Mucosa of rectum (tissue), 2 donors: ENCODE measurements around the gene MFN2.
"Not testable (repeated sequence)": the region's sequence is repeated elsewhere in the genome, so short reads cannot be mapped to it uniquely, and the experiment has no call there.

Experiments used
- H3K27ac ChIP-seq, 2 donors: one replicate each; pipeline ENCODE4 v1.7.0; 2013; ENCODE audit warnings: inconsistent platforms in 2 of 2, low read depth in 2 of 2, low read length in 2 of 2
- H3K27me3 ChIP-seq, 2 donors: one replicate each; pipeline ENCODE4 v1.7.0; 2013; ENCODE audit warnings: low read length in 2 of 2; ENCODE audit not compliant: control insufficient read depth in 2 of 2, insufficient read depth in 2 of 2
- H3K36me3 ChIP-seq, 2 donors: one replicate each; pipeline ENCODE4 v1.7.0; 2013; ENCODE audit warnings: low read length in 2 of 2; ENCODE audit not compliant: control insufficient read depth in 2 of 2, insufficient read depth in 2 of 2
- H3K4me1 ChIP-seq, 2 donors: one replicate each; pipeline ENCODE4 v1.7.0; 2013; ENCODE audit warnings: low read length in 2 of 2, mild to moderate bottlenecking in 1 of 2; ENCODE audit not compliant: control insufficient read depth in 2 of 2, insufficient read depth in 2 of 2
- H3K4me3 ChIP-seq, 2 donors: one replicate each; pipeline ENCODE4 v1.7.0; 2013; ENCODE audit warnings: low read length in 2 of 2
- H3K9ac ChIP-seq, 2 donors: one replicate each; pipeline ENCODE4 v1.7.0; 2013; ENCODE audit warnings: low read length in 2 of 2, low read depth in 1 of 2, mild to moderate bottlenecking in 1 of 2
- H3K9me3 ChIP-seq, 2 donors: one replicate each; pipeline ENCODE4 v1.7.0; 2013; ENCODE audit warnings: low read length in 2 of 2; ENCODE audit not compliant: control insufficient read depth in 2 of 2
- donor health status: healthy.
- donor health status: Normal muscosa, but diverticular disease.

Gene MFN2

GRCh38 chr1:11979851-11980675 lies at the start of gene MFN2:
Gene MFN2, plus strand, starts transcription at chr1:11980444. Its CDS starts 8,725 bp downstream, at chr1:11989169.
- Histone ChIP-seq H3K9ac (peak within 1 kb of the TSS; percentile 81 to 98), H3K9me3 (no peaks in the 10 kb centered on the region), H3K4me1 (peaks cover 43 to 44% of the 10 kb centered on the region in 2 donors), H3K36me3 (peaks cover 17 to 34% of the 10 kb centered on the region in 2 donors), H3K27ac (peak within 1 kb of the TSS; percentile 92 to 95), H3K27me3 (no peaks in the 10 kb centered on the region), H3K4me3 (peak within 1 kb of the TSS; percentile 92 to 95)

DNA sequence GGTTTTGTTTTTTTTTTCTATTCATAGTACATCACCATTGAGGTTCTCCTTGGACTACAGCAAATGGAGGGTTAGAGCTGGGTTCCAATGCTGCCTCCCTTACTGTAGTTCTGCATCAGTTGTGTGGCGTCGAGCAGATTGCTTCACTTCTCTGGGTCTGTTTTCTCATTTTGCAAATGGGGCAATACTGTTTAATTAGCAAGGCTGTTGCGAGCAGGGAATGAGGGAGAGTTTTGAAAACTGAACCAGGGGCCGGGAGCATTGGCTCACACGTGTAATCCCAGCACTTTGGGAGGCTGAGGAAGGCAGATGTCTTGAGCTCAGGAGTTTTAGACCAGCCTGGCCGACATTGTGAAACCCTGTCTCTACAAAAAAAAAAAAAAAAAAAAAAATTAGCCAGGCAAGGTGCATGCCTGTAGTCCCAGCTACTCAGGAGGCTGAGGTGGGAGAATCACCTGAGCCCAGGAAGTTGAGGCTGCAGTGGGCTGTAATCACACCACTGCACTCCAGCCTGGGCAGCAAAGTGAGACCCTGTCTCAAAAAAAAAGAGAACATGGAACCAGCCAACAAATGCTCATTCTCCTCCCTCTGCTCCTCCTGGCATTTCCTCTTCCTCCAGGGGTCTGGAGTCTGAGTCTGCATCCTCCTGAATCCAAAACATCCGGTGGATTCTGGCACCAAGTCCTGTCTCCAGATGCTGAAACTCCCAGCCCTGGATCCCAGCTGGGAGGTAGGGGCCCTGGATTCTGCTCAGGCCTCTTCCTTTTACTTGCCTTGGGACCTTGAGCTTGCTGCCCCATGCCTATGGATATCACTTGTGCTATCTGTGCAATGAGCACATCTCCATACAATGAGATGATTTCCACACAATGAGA lies 49.4 kb upstream of the MFN2 start:
- Histone ChIP-seq H3K9me3 (no peaks in the 10 kb centered on the region), H3K36me3 (no peaks in the 10 kb centered on the region), H3K4me3 (no peak overlapping the region), H3K27ac (peak overlapping the region in 1 of 2 donors; percentile 23), H3K9ac (no peak overlapping the region), H3K4me1 (peaks cover 3 to 13% of the 10 kb centered on the region in 2 donors), H3K27me3 (no peaks in the 10 kb centered on the region)

DNA sequence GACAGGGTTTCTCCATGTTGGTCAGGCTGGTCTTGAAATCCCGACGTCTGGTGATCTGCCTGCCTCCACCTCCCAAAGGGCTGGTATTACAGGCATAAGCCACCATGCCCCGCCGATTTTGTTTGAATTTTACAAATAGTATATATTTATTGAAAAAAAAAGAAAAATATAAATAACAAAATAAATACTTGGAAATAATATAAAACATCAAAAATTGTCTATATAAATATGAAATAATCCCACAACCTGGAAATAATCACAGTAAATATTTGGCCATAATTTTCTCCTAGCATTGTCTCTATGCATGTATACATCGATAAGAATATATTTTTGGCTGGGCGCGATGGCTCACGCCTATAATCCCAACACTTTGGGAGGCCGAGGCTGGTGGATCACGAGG lies 48.4 kb upstream of the MFN2 start:
- Histone ChIP-seq H3K9ac (no peak overlapping the region), H3K4me1 (peaks cover 3 to 13% of the 10 kb centered on the region in 2 donors), H3K27ac (no peak overlapping the region)

DNA sequence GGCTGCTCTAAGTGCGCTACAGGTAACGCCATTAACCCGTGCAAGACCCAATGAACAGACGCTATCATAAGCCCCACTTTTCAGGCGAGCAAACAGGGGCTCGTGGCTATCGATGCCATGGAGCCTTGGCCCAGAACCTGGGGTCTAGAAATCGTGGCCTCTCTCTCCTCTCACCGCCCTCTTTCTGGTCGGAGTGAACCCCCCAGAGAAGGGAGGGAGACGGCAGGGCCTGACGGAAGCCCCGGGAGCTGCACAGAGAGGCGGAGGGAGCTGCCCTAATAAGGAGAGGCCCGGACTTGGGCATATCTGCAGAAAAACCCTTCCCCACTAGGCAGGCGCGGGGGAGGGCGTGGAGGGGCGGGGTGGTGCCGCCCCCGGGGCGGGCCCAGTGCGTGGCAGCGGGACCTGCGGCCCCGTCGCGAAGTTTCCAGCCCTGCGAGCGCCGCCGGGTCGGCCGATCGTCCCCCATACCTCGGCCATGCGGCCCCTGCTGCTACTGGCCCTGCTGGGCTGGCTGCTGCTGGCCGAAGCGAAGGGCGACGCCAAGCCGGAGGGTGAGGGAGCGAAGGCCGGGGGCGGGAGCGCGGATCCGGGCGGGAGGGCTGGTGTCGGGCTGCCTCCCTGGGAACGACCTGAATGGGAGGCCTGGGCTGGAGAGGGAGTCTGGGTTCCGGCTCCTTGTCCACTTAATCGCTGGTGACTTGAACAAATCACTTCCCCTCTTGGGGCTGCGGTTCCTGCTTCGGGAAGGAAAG lies 45.8 kb upstream of the MFN2 start, which contains the start of gene PLOD1:
Gene PLOD1 (plus strand): TSS at position 416 of the 755 bp plus-strand sequence. CDS start 63 bp downstream, at position 479.
- peak within 1 kb of the TSS; percentile 79 to 85 for H3K9ac ChIP-seq
- H3K4me3 ChIP-seq = peak within 1 kb of the TSS; percentile 77 to 82
- peaks cover 8 to 13% of the 10 kb centered on the region in 2 donors for H3K4me1 ChIP-seq
- H3K27ac ChIP-seq = peak within 1 kb of the TSS; percentile 74
- peaks cover 0 to 2% of the 10 kb centered on the region in 2 donors for H3K36me3 ChIP-seq
- H3K9me3 ChIP-seq = no peaks in the 10 kb centered on the region
- H3K27me3 ChIP-seq = no peaks in the 10 kb centered on the region

More for the DNA sequence above, 48.4 kb upstream of the MFN2 start:
- no peak overlapping the region for H3K4me3 ChIP-seq
- H3K36me3 ChIP-seq = no peaks in the 10 kb centered on the region
- no peaks in the 10 kb centered on the region for H3K9me3 ChIP-seq
- no peaks in the 10 kb centered on the region for H3K27me3 ChIP-seq

DNA sequence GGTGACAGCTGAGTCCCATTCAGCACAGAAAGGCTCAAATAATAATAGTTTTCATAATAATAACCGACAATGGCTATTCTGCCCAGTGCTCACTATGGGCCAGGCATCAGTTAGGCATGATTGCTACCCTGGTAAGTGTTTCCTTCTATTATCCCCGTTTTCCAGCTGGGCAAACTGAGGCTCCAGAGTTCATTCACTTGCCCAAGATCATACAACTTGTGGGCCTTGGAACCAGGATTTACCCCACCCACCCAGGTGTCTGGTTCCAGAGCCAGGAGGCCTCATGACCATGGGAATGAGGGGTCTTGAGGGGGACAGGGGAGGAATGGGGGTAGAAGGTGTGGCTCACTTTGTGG lies 45.2 kb upstream of the MFN2 start:
- Histone ChIP-seq H3K36me3 (peaks cover 0 to 2% of the 10 kb centered on the region in 2 donors), H3K9me3 (no peaks in the 10 kb centered on the region), H3K27me3 (no peaks in the 10 kb centered on the region), H3K27ac (peak overlapping the region; percentile 74), H3K4me1 (peaks cover 8% of the 10 kb centered on the region in 2 donors), H3K9ac (peak overlapping the region; percentile 70 to 85), H3K4me3 (peak overlapping the region; percentile 77 to 82)

DNA sequence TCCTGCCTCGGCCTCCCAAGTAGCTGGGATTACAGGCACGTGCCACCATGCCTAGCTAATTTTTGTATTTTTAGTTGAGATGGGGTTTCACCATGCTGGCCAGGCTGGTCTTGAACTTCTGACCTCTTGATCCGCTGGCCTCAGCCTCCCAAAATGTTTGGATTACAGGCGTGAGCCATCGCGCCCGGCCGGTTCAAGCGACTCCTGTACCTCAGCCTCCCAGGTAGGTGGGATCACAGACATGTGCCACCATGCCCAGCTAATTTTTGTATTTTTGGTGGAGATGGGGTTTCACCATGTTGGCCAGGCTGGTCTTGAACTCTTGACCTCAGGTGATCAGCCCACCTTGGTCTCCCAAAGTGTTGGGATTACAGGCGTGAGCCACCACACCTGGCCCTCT lies 44.5 kb upstream of the MFN2 start:
- H3K9me3 ChIP-seq, H3K4me3 ChIP-seq, H3K9ac ChIP-seq, H3K27me3 ChIP-seq, H3K27ac ChIP-seq, H3K36me3 ChIP-seq, H3K4me1 ChIP-seq: not testable (repeated sequence)

GRCh38 chr1:11938722-11939526 lies 41.3 kb upstream of the MFN2 start:
- H3K4me3 ChIP-seq = no peak overlapping the region
- H3K27ac ChIP-seq = no peak overlapping the region
- H3K9ac ChIP-seq = no peak overlapping the region
- H3K4me1 ChIP-seq = peaks cover 6 to 8% of the 10 kb centered on the region in 2 donors
- peaks cover 0 to 2% of the 10 kb centered on the region in 2 donors for H3K36me3 ChIP-seq
- no peaks in the 10 kb centered on the region for H3K9me3 ChIP-seq
- no peaks in the 10 kb centered on the region for H3K27me3 ChIP-seq

DNA sequence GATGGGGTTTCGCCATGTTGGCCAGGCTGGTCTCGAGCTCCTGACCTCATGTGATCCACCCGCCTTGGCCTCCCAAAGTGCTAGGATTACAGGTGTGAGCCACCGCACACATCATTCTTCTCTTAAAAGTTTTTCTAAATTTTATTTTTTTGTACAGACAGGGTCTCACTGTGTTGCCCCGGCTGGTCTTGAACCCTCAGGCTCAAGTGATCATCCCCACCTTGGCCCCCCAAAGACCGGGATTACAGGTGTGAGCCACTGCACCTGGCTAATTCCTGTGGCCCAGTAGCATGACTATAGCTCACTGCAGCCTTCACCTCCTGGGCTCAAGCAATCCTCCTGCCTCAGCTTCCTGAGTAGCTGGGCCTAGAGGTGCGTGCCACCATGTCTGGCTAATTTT lies 40.5 kb upstream of the MFN2 start:
- H3K36me3 ChIP-seq, H3K27ac ChIP-seq, H3K9me3 ChIP-seq, H3K27me3 ChIP-seq, H3K9ac ChIP-seq, H3K4me1 ChIP-seq, H3K4me3 ChIP-seq: not testable (repeated sequence)

GRCh38 chr1:11940260-11940921 lies 39.9 kb upstream of the MFN2 start:
- H3K27me3 ChIP-seq = no peaks in the 10 kb centered on the region
- peaks cover 0 to 5% of the 10 kb centered on the region in 2 donors for H3K4me1 ChIP-seq
- no peak overlapping the region for H3K4me3 ChIP-seq
- no peak overlapping the region for H3K9ac ChIP-seq
- H3K36me3 ChIP-seq = peaks cover 0 to 2% of the 10 kb centered on the region in 2 donors
- H3K27ac ChIP-seq = no peak overlapping the region
- H3K9me3 ChIP-seq = no peaks in the 10 kb centered on the region
